HepG2 (cell line): ENCODE results near the gene TMEM63C.

Source experiments
- EP300 ChIP-seq, 3 experiments: sonication (generic) in 1 of 3; formaldehyde crosslinking in 1 of 3; IDR thresholded peaks; 2 replicates each; pipeline versions ENCODE4 v1.5.1 to v1.6.1; 2011 to 2020; ENCODE audit warnings: low read depth in 2 of 3, low read length in 2 of 3, borderline replicate concordance in 1 of 3, improper control_type of control experiment in 1 of 3, mild to moderate bottlenecking in 1 of 3, missing genetic modification reagents in 1 of 3, moderate library complexity in 1 of 3
- NFE2L1 ChIP-seq: sonication (generic); formaldehyde crosslinking; IDR thresholded peaks from 2 replicates; pipeline ENCODE4 v1.4.0; 2020; ENCODE audit warnings: missing genetic modification reagents, mild to moderate bottlenecking, borderline replicate concordance
- TF ChIP-seq, protein P1 (sequence below): sonication (generic); formaldehyde crosslinking; IDR thresholded peaks from 2 replicates; pipeline ENCODE4 v1.5.0; 2020; ENCODE audit warnings: missing genetic modification reagents

DNA sequence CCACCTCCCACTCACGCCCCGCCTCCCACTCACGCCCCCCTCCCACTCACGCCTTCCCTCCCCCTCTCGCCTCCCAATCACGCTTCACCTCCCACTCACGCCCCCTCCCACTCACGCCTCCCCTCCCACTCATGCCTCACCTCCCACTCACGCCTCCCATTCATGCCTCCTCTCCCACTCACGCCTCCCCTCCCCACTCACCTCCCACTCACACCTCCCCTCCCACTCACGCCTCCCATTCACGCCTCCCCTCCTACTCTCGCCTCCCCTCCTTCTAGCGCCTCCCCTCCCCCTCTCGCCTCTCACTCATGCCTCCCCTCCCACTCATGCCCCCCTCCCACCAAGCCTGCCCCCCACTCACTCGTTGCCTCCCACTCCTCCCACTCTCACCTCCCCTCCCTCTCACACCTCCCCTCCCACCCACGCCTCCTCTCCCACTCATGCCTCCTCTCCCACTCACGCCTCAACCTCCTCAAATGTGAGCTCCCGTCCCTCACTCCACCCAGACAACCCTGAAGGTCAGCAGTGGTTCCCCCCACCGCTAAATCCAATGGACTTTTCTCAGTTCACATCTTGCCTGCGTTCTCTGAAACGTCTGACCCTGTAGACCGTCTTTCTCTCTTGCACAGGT is 39.8 kb downstream of the TMEM63C start:
- TF ChIP-seq EP300 (IDR thresholded peaks at IDR 0.05; ENCODE audit: low read depth in 2 of 2, low read length in 2 of 2): no peak
- no peak for TF ChIP-seq EP300 (CRISPR knock-in tag; IDR thresholded peaks at IDR 0.05; ENCODE audit: borderline replicate concordance)
- TF ChIP-seq NFE2L1 (CRISPR knock-in tag): no peak
- TF ChIP-seq, protein P1, sequence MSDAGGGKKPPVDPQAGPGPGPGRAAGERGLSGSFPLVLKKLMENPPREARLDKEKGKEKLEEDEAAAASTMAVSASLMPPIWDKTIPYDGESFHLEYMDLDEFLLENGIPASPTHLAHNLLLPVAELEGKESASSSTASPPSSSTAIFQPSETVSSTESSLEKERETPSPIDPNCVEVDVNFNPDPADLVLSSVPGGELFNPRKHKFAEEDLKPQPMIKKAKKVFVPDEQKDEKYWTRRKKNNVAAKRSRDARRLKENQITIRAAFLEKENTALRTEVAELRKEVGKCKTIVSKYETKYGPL: no peak
